B cell (primary cell): ENCODE measurements around the gene ARL3. TPM values are rescaled to one million over a fixed set of nuclear protein-coding genes. Genes with fewer than 3 reads are reported as not detected.
A peak's percentile ranks its signal among the peaks of the same experiment; 100 is the strongest.

ENCODE experiments used
- ATAC-seq: fragments of 200-7000 bp; cut with Tn5 transposase; one replicate; pipeline ENCODE4 v1.10.0; 2021; ENCODE audit warnings: low read depth, mild to moderate bottlenecking, moderate number of reproducible peaks, moderate library complexity
- CTCF ChIA-PET: fragments of 350-600 bp; sonication (Branson Sonifier 250); formaldehyde crosslinking; loops from one replicate; lab custom pipeline; 2021; ENCODE audit warnings: antibody characterized with exemption, inconsistent platforms; lab: Charles Lee
- POLR2A ChIA-PET: fragments of 350-600 bp; sonication (Branson Sonifier 250); formaldehyde crosslinking; loops from one replicate; lab custom pipeline; 2021; ENCODE audit warnings: antibody characterized with exemption; lab: Charles Lee
- DNase-seq: peaks from one replicate; pipeline ENCODE4 v3.0.0; 2013
- H2AFZ ChIP-seq: 2 replicates; pipeline ENCODE4 v1.6.1; 2012; ENCODE audit warnings: mild to moderate bottlenecking, low read depth, low read length; ENCODE audit not compliant: insufficient read depth, poor library complexity, severe bottlenecking
- H3K27ac ChIP-seq, 2 donors: 1 replicate in 1 of 2; 2 replicates in 1 of 2; pipeline ENCODE4 v1.5.1; 2012 to 2013; ENCODE audit warnings: low read length in 2 of 2, mild to moderate bottlenecking in 2 of 2, moderate library complexity in 1 of 2
- H3K27me3 ChIP-seq, 4 experiments: fragments of 200-600 bp in 1 of 4; sonication (generic) in 1 of 4; replicated peaks in 1 of 4; 1 replicate in 2 of 4; 2 replicates in 2 of 4; pipeline versions ENCODE4 v1.6.1 to v1.7.0; 2013 to 2016; ENCODE audit warnings: low read length in 3 of 4, mild to moderate bottlenecking in 2 of 4, mixed read lengths in 1 of 4, moderate library complexity in 1 of 4; ENCODE audit not compliant: insufficient read depth in 4 of 4, control insufficient read depth in 3 of 4; ENCODE audit errors: control extremely low read depth in 1 of 4
- H3K36me3 ChIP-seq, 2 experiments: replicated peaks in 1 of 2; 1 replicate in 1 of 2; 2 replicates in 1 of 2; pipeline versions ENCODE4 v1.6.1 to v1.7.1; 2013; ENCODE audit warnings: low read length in 1 of 2; ENCODE audit not compliant: insufficient read depth in 2 of 2, control insufficient read depth in 1 of 2; ENCODE audit errors: control extremely low read depth in 1 of 2, extremely low read depth in 1 of 2
- H3K4me1 ChIP-seq, 2 donors: fragments of 200-600 bp in 1 of 2; sonication (generic) in 1 of 2; 1 replicate in 1 of 2; 2 replicates in 1 of 2; pipeline versions ENCODE4 v1.5.1 to v1.6.1; 2013 to 2017; ENCODE audit warnings: low read length in 2 of 2; ENCODE audit not compliant: control insufficient read depth in 2 of 2, insufficient read depth in 2 of 2
- H3K4me2 ChIP-seq: replicated peaks from 2 replicates; pipeline ENCODE3; 2012; ENCODE audit warnings: mild to moderate bottlenecking, low read depth, low read length; ENCODE audit not compliant: poor library complexity, severe bottlenecking
- H3K4me3 ChIP-seq, 5 experiments: fragments of 200-600 bp in 1 of 5; sonication (generic) in 1 of 5; 1 replicate in 3 of 5; 2 replicates in 2 of 5; pipeline versions ENCODE4 v1.5.1 to v1.7.0; 2011 to 2016; ENCODE audit warnings: low read length in 4 of 5, mild to moderate bottlenecking in 4 of 5, low read depth in 2 of 5, control low read depth in 1 of 5, moderate library complexity in 1 of 5; ENCODE audit not compliant: insufficient read depth in 1 of 5; ENCODE audit errors: control extremely low read depth in 1 of 5, extremely low read depth in 1 of 5
- H3K79me2 ChIP-seq: fragments of 200-600 bp; sonication (generic); one replicate; pipeline ENCODE4 v1.6.0; 2016; ENCODE audit warnings: low read length; ENCODE audit not compliant: control insufficient read depth, insufficient read depth
- H3K9ac ChIP-seq: fragments of 200-600 bp; sonication (generic); 2 replicates; pipeline ENCODE4 v1.6.1; 2017; ENCODE audit warnings: mild to moderate bottlenecking, low read length, moderate library complexity
- H3K9me3 ChIP-seq, 3 donors: one replicate each; pipeline versions ENCODE4 v1.6.1 to v1.7.1; 2013; ENCODE audit warnings: low read length in 2 of 3; ENCODE audit not compliant: control insufficient read depth in 2 of 3, insufficient read depth in 1 of 3; ENCODE audit errors: control extremely low read depth in 1 of 3
- H4K20me1 ChIP-seq: 2 replicates; pipeline ENCODE4 v1.6.0; 2012; ENCODE audit warnings: mild to moderate bottlenecking, low read length; ENCODE audit not compliant: insufficient read depth, control insufficient read depth, poor library complexity, severe bottlenecking
- H3K27ac Mint-ChIP-seq: one replicate; pipeline ENCODE4 v1.8.0; 2021; ENCODE audit warnings: mixed read lengths
- H3K27me3 Mint-ChIP-seq: one replicate; pipeline ENCODE4 v1.8.0; 2021; ENCODE audit warnings: mixed read lengths
- H3K4me1 Mint-ChIP-seq: one replicate; pipeline ENCODE4 v1.8.0; 2021; ENCODE audit warnings: mixed read lengths
- H3K4me3 Mint-ChIP-seq: one replicate; pipeline ENCODE4 v1.8.0; 2021; ENCODE audit warnings: mixed read lengths
- H3K9me3 Mint-ChIP-seq: one replicate; pipeline ENCODE4 v1.8.0; 2022; ENCODE audit warnings: mixed read lengths; ENCODE audit not compliant: insufficient read depth
- EZH2 ChIP-seq: IDR thresholded peaks from 2 replicates; pipeline ENCODE4 v1.6.1; 2012; ENCODE audit warnings: borderline replicate concordance, low read depth, mild to moderate bottlenecking, moderate library complexity, low read length; ENCODE audit not compliant: insufficient read depth, poor library complexity, severe bottlenecking
- WGBS: methylation state at CpG from one replicate; pipeline ENCODE4 v1.1.5; 2013; ENCODE audit warnings: missing lambda C conversion rate; ENCODE audit not compliant: insufficient coverage; 5-methylcytosine and 5-hydroxymethylcytosine counted together
- intact Hi-C: fragments of 100-400 bp; cut with micrococcal nuclease; formaldehyde crosslinking; loops from one replicate; pipeline ENCODE4 v1.10.0; 2022
- polyA plus RNA-seq: library from polyadenylated mRNA; depleted of rRNA; stranded (reverse); fragments of >200 nt; gene quantifications from 2 replicates; pipeline ENCODE4 v1.2.3, GENCODE V29; 2012
- total RNA-seq, 2 donors: library from RNA; stranded (reverse); fragments of 120-200 nt in 1 of 2; gene quantifications; 1 replicate in 1 of 2; 2 replicates in 1 of 2; pipeline versions ENCODE4 v1.2.3 to v1.2.4, GENCODE V29; 2013 to 2022
- TF ChIP-seq, protein P1 (sequence below): fragments of 200-600 bp; IDR thresholded peaks from one replicate; pipeline ENCODE4 v1.8.0; 2022; ENCODE audit warnings: antibody characterized with exemption, mild to moderate bottlenecking

The ARL3 gene
- total and polyA plus RNA-seq, 2 donors (not counting 1 experiment from before 2014, with no cell fraction given) = 0.91 to 5.5 TPM

DNA sequence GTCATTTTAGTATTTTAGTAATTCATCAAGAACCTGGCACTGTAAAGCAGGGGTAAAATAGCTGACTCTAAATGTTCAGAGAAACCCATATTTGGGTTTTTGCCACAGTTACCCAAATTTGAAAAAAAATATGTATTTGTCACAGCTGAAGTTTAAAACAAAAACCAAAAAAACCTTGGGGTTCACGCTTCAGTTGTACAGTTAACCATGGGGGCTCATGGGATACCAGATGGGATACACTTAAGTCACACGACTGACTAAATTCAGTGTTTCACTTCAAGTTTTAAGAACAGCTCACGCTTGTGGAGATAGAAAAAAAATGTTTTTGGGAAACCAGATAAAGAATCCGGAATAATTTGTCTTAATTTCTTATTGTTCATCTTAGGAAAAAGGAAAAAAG lies 2.1 kb downstream of the ARL3 start:
- Mint-ChIP-seq H3K27ac (peak overlapping the region; percentile 50), H3K9me3 (no peaks in the 10 kb centered on the region), H3K4me1 (peaks cover 35% of the 10 kb centered on the region), H3K27me3 (no peaks in the 10 kb centered on the region), H3K4me3 (peak overlapping the region; percentile 57)
- peak overlapping the region in 1 of 2 donors; percentile 23 for H3K27ac ChIP-seq
- CTCF ChIA-PET = interaction anchor here (0.7 to 6.0 kb wide), 7 partner anchors 10 to 420 kb away, joined by 3 to 38 read pairs (median 7); partner anchors contain the start of gene TRIM8
- no peak for ATAC-seq
- H3K4me2 ChIP-seq = peak overlapping the region; percentile 20
- peak; percentile 41 for DNase-seq
- peaks cover 56% of the 10 kb centered on the region for H3K79me2 ChIP-seq
- no peaks in the 10 kb centered on the region for H3K36me3 ChIP-seq
- H2AFZ ChIP-seq = no peak overlapping the region
- no peaks in the 10 kb centered on the region for H3K9me3 ChIP-seq
- H3K27me3 ChIP-seq = no peaks in the 10 kb centered on the region
- peaks cover 15 to 21% of the 10 kb centered on the region in 2 donors for H3K4me1 ChIP-seq
- H4K20me1 ChIP-seq = no peaks in the 10 kb centered on the region
- 28% methylated on average over 2 of the region's 4 CpGs for WGBS
- TF ChIP-seq, protein P1, sequence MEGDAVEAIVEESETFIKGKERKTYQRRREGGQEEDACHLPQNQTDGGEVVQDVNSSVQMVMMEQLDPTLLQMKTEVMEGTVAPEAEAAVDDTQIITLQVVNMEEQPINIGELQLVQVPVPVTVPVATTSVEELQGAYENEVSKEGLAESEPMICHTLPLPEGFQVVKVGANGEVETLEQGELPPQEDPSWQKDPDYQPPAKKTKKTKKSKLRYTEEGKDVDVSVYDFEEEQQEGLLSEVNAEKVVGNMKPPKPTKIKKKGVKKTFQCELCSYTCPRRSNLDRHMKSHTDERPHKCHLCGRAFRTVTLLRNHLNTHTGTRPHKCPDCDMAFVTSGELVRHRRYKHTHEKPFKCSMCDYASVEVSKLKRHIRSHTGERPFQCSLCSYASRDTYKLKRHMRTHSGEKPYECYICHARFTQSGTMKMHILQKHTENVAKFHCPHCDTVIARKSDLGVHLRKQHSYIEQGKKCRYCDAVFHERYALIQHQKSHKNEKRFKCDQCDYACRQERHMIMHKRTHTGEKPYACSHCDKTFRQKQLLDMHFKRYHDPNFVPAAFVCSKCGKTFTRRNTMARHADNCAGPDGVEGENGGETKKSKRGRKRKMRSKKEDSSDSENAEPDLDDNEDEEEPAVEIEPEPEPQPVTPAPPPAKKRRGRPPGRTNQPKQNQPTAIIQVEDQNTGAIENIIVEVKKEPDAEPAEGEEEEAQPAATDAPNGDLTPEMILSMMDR = no peak
- no peak for TF ChIP-seq EZH2
- intact Hi-C loops = loop anchor here (5.0 kb wide), 4 partner anchors 35 to 895 kb away; partner anchors contain the start of genes GBF1, NOLC1 and OGA
- H3K9ac ChIP-seq = no peak overlapping the region
- H3K4me3 ChIP-seq = no peak overlapping the region
- POLR2A ChIA-PET = interaction anchor here (0.6 to 4.0 kb wide), 4 partner anchors 31 to 387 kb away, joined by 3 to 45 read pairs (median 4); partner anchors contain the start of gene TRIM8

DNA sequence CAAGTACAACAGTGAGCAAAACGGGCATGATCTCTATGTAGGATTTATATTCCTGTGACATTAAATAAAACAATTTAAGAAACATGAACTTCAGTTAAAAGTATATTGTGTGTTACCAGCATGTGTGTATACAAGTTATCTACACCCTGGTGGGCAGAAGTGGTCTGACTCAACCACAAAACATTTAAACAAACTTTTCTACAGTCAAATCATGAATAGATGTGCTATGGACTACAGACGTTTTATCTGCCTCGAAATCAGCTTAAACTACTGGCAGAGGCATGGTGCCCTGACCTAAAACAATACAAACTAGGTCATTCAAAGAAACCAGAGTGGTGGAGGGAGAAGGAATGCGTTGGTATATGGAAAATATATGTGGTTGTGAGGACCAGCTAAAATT lies 3.6 kb downstream of the ARL3 start:
- H3K9ac ChIP-seq = no peak overlapping the region
- no peak overlapping the region for H3K27ac Mint-ChIP-seq
- POLR2A ChIA-PET = no interaction called here

More for the DNA sequence above, 3.6 kb downstream of the ARL3 start:
- TF ChIP-seq, protein P1 = no peak
- no peak for TF ChIP-seq EZH2
- Histone ChIP-seq H3K4me2 (no peak overlapping the region), H4K20me1 (no peaks in the 10 kb centered on the region), H3K27ac (peak overlapping the region in 1 of 2 donors; percentile 38), H3K9me3 (no peaks in the 10 kb centered on the region), H3K79me2 (peaks cover 56% of the 10 kb centered on the region), H3K36me3 (no peaks in the 10 kb centered on the region), H3K4me1 (peaks cover 16 to 21% of the 10 kb centered on the region in 2 donors), H2AFZ (peak overlapping the region; percentile 9), H3K27me3 (no peaks in the 10 kb centered on the region), H3K4me3 (no peak overlapping the region)
- no peak overlapping the region for H3K4me3 Mint-ChIP-seq
- no peak for DNase-seq
- CTCF ChIA-PET = interaction anchor here (0.6 to 6.0 kb wide), 6 partner anchors 10 to 191 kb away, joined by 3 to 38 read pairs (median 3); no protein-coding TSS in a partner anchor
- no CpG with 5 or more reads among the region's 4 CpGs for WGBS
- intact Hi-C loops = loop anchor here (5.0 kb wide), 4 partner anchors 33 to 893 kb away; partner anchors contain the start of genes GBF1, NOLC1 and OGA
- ATAC-seq = no peak
- H3K27me3 Mint-ChIP-seq = no peaks in the 10 kb centered on the region
- H3K9me3 Mint-ChIP-seq = no peaks in the 10 kb centered on the region
- peaks cover 27% of the 10 kb centered on the region for H3K4me1 Mint-ChIP-seq
